Neural cell (in vitro differentiated cells): ENCODE data around the gene ADGB. TPM values are rescaled to one million over a fixed set of nuclear protein-coding genes. Genes with fewer than 3 reads are reported as not detected.

Experiments used
- H2AFZ ChIP-seq: fragments of 200-600, 300-800 bp; sonication (generic), shearing (Covaris generic); 2 replicates; pipeline ENCODE4 v1.6.0; 2014; ENCODE audit warnings: low read depth, mild to moderate bottlenecking, antibody characterized with exemption, low read length, moderate library complexity
- H3F3A ChIP-seq: fragments of 200-600 bp; shearing (Covaris generic); 2 replicates; pipeline ENCODE4 v1.6.1; 2016; ENCODE audit warnings: mild to moderate bottlenecking, moderate library complexity, mixed read lengths, antibody characterized with exemption, low read length; ENCODE audit not compliant: insufficient read depth, poor library complexity, severe bottlenecking
- H3K27ac ChIP-seq: fragments of 200-600, 300-800 bp; sonication (generic), shearing (Covaris generic); 2 replicates; pipeline ENCODE4 v1.5.1; 2014; ENCODE audit warnings: mild to moderate bottlenecking, low read length, moderate library complexity
- H3K27me3 ChIP-seq: fragments of 300-800, 200-600 bp; sonication (generic), shearing (Covaris generic); 2 replicates; pipeline ENCODE4 v1.6.0; 2014; ENCODE audit warnings: mild to moderate bottlenecking, low read depth, low read length, moderate library complexity; ENCODE audit not compliant: insufficient read depth
- H3K36me3 ChIP-seq: fragments of 300-800, 200-600 bp; sonication (generic), shearing (Covaris generic); 2 replicates; pipeline ENCODE4 v1.5.1; 2014; ENCODE audit warnings: mild to moderate bottlenecking, antibody characterized with exemption, low read length, moderate library complexity; ENCODE audit not compliant: insufficient read depth
- H3K4me2 ChIP-seq: fragments of 300-800, 200-600 bp; sonication (generic), shearing (Covaris generic); 2 replicates; pipeline ENCODE4 v1.6.0; 2014; ENCODE audit warnings: mild to moderate bottlenecking, low read length
- H3K4me3 ChIP-seq: fragments of 300-800, 200-600 bp; sonication (generic), shearing (Covaris generic); 2 replicates; pipeline ENCODE4 v1.5.1; 2014; ENCODE audit warnings: mild to moderate bottlenecking, low read length, moderate library complexity
- H3K79me2 ChIP-seq: fragments of 200-600 bp; shearing (Covaris generic); replicated peaks from 2 replicates; pipeline ENCODE4 v1.6.0; 2014; ENCODE audit warnings: mild to moderate bottlenecking, low read length, moderate library complexity; ENCODE audit not compliant: insufficient read depth
- H3K9ac ChIP-seq: fragments of 300-800, 200-600 bp; sonication (generic), shearing (Covaris generic); 2 replicates; pipeline ENCODE4 v1.6.1; 2016; ENCODE audit warnings: mild to moderate bottlenecking, low read length, mixed read lengths
- H3K9me2 ChIP-seq: fragments of 200-600 bp; shearing (Covaris generic); 2 replicates; pipeline ENCODE4 v1.6.1; 2016; ENCODE audit warnings: mild to moderate bottlenecking, low read length, mixed read lengths; ENCODE audit not compliant: insufficient read depth
- H3K9me3 ChIP-seq: fragments of 200-600, 300-800 bp; sonication (generic), shearing (Covaris generic); 2 replicates; pipeline ENCODE4 v1.6.1; 2016; ENCODE audit warnings: mild to moderate bottlenecking, mixed run types, low read length, moderate library complexity, mixed read lengths
- H4K20me1 ChIP-seq: fragments of 200-600 bp; shearing (Covaris generic); 2 replicates; pipeline ENCODE4 v1.6.1; 2016; ENCODE audit warnings: mild to moderate bottlenecking, mixed run types; ENCODE audit not compliant: insufficient read depth
- EP300 ChIP-seq: fragments of 450-650 bp; conservative IDR thresholded peaks from 2 replicates; pipeline ENCODE4 v1.6.1; 2014; ENCODE audit warnings: antibody characterized with exemption, mild to moderate bottlenecking, moderate library complexity; ENCODE audit not compliant: poor library complexity, severe bottlenecking
- EZH2 ChIP-seq: fragments of 200-600, 300-800 bp; shearing (Covaris generic), sonication (generic); IDR thresholded peaks from 2 replicates; pipeline ENCODE4 v1.6.1; 2014; ENCODE audit warnings: antibody characterized with exemption, low read length, borderline replicate concordance, mild to moderate bottlenecking; ENCODE audit not compliant: insufficient read depth, poor library complexity, severe bottlenecking
- MXI1 ChIP-seq: fragments of 450-650 bp; conservative IDR thresholded peaks from 2 replicates; pipeline ENCODE4 v1.6.1; 2014; ENCODE audit warnings: antibody characterized with exemption, mild to moderate bottlenecking; ENCODE audit not compliant: poor library complexity, severe bottlenecking
- POLR2AphosphoS5 ChIP-seq: IDR thresholded peaks from 2 replicates; pipeline ENCODE4 v1.6.1; 2012
- RAD21 ChIP-seq: fragments of 450-650 bp; conservative IDR thresholded peaks from 2 replicates; pipeline ENCODE4 v1.6.1; 2014; ENCODE audit warnings: antibody characterized with exemption, mild to moderate bottlenecking, moderate library complexity
- REST ChIP-seq: IDR thresholded peaks from 2 replicates; pipeline ENCODE4 v1.6.1; 2012; ENCODE audit warnings: borderline replicate concordance
- SMC3 ChIP-seq: fragments of 450-650 bp; conservative IDR thresholded peaks from 2 replicates; pipeline ENCODE4 v1.6.1; 2014; ENCODE audit warnings: antibody characterized with exemption, mild to moderate bottlenecking, moderate library complexity; ENCODE audit not compliant: poor library complexity
- TAF1 ChIP-seq: IDR thresholded peaks from 2 replicates; pipeline ENCODE4 v1.6.1; 2012; ENCODE audit warnings: low read depth
- polyA plus RNA-seq: library from polyadenylated mRNA; depleted of rRNA; stranded (reverse); fragments of >200 nt; gene quantifications from 2 replicates; pipeline ENCODE4 v1.2.3, GENCODE V29; 2014
- TF ChIP-seq, protein P1 (sequence below): fragments of 450-650 bp; IDR thresholded peaks from 2 replicates; pipeline ENCODE4 v1.5.1; 2014; ENCODE audit warnings: antibody characterized with exemption, mild to moderate bottlenecking, moderate library complexity; ENCODE audit not compliant: poor library complexity, severe bottlenecking

The ADGB gene
- polyA plus RNA-seq, 1 donor from 2014 or later: not detected

GRCh38 chr6:146593986-146594385 is 4.8 kb upstream of the ADGB start:
- TF ChIP-seq REST (no peak), EZH2 (no peak), RAD21 (no peak), EP300 (no peak)
- TF ChIP-seq, protein P1, sequence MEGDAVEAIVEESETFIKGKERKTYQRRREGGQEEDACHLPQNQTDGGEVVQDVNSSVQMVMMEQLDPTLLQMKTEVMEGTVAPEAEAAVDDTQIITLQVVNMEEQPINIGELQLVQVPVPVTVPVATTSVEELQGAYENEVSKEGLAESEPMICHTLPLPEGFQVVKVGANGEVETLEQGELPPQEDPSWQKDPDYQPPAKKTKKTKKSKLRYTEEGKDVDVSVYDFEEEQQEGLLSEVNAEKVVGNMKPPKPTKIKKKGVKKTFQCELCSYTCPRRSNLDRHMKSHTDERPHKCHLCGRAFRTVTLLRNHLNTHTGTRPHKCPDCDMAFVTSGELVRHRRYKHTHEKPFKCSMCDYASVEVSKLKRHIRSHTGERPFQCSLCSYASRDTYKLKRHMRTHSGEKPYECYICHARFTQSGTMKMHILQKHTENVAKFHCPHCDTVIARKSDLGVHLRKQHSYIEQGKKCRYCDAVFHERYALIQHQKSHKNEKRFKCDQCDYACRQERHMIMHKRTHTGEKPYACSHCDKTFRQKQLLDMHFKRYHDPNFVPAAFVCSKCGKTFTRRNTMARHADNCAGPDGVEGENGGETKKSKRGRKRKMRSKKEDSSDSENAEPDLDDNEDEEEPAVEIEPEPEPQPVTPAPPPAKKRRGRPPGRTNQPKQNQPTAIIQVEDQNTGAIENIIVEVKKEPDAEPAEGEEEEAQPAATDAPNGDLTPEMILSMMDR: no peak
- no peaks in the 10 kb centered on the region for H4K20me1 ChIP-seq
- H3K4me2 ChIP-seq: no peak overlapping the region
- H3K27me3 ChIP-seq: no peaks in the 10 kb centered on the region
- H3F3A ChIP-seq: no peaks in the 10 kb centered on the region
- no peaks in the 10 kb centered on the region for H3K79me2 ChIP-seq
- no peak overlapping the region for H3K4me3 ChIP-seq
- no peaks in the 10 kb centered on the region for H3K9me2 ChIP-seq
- no peak overlapping the region for H3K27ac ChIP-seq
- H3K9me3 ChIP-seq: no peaks in the 10 kb centered on the region
- H2AFZ ChIP-seq: no peak overlapping the region
- no peak overlapping the region for H3K9ac ChIP-seq
- H3K36me3 ChIP-seq: no peaks in the 10 kb centered on the region

- Histone ChIP-seq H3K9me3 (no peaks in the 10 kb centered on the region), H3K27me3 (no peaks in the 10 kb centered on the region), H2AFZ (no peak overlapping the region), H3K4me3 (no peak overlapping the region), H3F3A (no peaks in the 10 kb centered on the region), H3K9ac (no peak overlapping the region), H3K79me2 (no peaks in the 10 kb centered on the region), H3K27ac (no peak overlapping the region), H3K9me2 (no peaks in the 10 kb centered on the region), H4K20me1 (no peaks in the 10 kb centered on the region), H3K4me2 (no peak overlapping the region), H3K36me3 (no peaks in the 10 kb centered on the region)
- TF ChIP-seq TAF1 (no peak), RAD21 (no peak), EP300 (no peak), REST (no peak), MXI1 (no peak), SMC3 (no peak), EZH2 (no peak), POLR2AphosphoS5 (no peak)
- TF ChIP-seq, protein P1: no peak
Observed at GRCh38 chr6:146594495-146594894, 4.3 kb upstream of the ADGB start.
